Measurements from ENCODE around the gene HLCS.

DNA sequence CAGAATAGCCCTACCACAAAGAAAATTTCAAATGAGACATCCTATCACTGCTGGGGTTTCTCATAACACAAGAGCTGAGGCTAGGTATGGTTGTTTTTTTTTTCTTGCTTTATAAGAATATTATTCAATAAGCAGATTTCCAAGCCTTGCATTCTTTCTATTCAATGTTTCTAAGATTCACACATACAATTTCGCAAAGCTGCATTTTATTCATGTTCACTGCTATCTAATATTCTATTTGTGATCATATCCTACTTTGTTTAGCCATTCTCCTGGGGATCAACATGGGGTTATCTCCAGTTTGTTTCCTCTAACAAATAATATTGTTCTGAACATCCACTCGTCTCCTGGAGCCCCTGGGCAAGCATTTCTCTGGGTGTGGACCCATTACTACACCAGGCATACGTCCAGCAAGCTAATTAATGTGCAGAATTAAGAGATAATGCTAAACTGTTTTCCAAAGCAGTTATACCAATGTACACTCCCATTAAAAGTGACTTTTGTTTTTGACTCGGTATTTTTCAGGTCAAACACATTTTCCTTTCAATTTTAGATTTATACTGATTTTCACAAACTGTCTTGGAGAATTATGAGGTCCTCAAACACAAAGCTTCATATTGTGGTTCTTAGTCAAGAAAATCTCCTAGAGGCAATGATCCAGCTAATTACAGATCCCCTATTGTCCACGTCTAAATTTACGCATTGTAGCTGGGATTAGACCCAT is 15.7 kb upstream of the HLCS start:
- TF ChIP-seq, protein P1, sequence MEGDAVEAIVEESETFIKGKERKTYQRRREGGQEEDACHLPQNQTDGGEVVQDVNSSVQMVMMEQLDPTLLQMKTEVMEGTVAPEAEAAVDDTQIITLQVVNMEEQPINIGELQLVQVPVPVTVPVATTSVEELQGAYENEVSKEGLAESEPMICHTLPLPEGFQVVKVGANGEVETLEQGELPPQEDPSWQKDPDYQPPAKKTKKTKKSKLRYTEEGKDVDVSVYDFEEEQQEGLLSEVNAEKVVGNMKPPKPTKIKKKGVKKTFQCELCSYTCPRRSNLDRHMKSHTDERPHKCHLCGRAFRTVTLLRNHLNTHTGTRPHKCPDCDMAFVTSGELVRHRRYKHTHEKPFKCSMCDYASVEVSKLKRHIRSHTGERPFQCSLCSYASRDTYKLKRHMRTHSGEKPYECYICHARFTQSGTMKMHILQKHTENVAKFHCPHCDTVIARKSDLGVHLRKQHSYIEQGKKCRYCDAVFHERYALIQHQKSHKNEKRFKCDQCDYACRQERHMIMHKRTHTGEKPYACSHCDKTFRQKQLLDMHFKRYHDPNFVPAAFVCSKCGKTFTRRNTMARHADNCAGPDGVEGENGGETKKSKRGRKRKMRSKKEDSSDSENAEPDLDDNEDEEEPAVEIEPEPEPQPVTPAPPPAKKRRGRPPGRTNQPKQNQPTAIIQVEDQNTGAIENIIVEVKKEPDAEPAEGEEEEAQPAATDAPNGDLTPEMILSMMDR (IDR thresholded peaks at IDR 0.05) = no peak
- TF ChIP-seq POLR2AphosphoS5 (IDR thresholded peaks at IDR 0.05) = no peak

Measured in breast epithelium (tissue), 3 donors.